OCI-M1 (cell line): ENCODE data around the gene CDK5RAP3.
"Not testable (repeated sequence)": the region's sequence is repeated elsewhere in the genome, so short reads cannot be mapped to it uniquely, and the experiment has no call there.

ENCODE experiments used
- DNase-seq: peaks from one replicate; lab custom pipeline; 2025; lab: John Stamatoyannopoulos, UW

Gene CDK5RAP3

GRCh38 chr17:47998044-47998443, 27.1 kb downstream of the CDK5RAP3 start:
- no peak for DNase-seq

DNA sequence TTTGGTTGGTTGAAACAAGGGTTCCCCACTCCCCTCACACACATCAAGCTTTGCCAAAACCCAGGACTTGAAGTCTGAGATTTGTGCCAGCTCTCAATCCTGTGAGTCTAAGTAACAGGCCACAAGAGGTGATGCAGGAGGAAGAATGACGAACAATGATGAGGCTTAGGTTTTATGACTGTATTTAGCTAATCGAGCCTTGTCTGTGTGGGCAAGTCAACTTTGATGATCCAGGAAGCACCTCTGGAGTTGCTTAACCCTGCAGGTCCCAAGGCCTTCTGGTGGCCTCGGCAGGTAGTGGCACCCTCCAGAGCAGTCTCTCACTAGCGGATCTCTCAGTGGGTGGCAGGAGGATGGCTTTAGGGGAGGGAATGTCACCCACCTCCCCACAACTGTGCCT, 28.7 kb downstream of the CDK5RAP3 start:
- no peak for DNase-seq

DNA sequence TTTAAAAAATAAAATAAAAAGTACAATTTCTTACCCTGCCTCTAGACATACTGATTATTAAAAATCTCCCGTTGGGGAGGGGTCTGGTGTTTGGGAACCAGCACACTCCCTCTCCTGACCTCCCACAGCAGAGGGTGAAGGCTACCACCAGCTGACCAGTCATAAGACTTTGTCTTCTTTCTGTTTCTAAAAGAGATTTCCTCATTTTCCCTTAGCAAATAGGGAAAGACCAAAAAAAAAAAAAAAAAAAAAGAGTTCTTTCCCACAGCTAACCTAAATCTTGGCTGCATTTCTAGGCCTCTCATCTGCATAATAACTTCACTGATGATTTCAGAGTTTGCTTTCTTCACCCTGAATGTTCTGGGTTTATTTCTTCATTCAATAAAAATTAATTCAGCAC, 30.3 kb downstream of the CDK5RAP3 start:
- DNase-seq: peak; percentile 32

- not testable (repeated sequence) for DNase-seq
Observed at GRCh38 chr17:48001657-48002056, 30.7 kb downstream of the CDK5RAP3 start.

DNA sequence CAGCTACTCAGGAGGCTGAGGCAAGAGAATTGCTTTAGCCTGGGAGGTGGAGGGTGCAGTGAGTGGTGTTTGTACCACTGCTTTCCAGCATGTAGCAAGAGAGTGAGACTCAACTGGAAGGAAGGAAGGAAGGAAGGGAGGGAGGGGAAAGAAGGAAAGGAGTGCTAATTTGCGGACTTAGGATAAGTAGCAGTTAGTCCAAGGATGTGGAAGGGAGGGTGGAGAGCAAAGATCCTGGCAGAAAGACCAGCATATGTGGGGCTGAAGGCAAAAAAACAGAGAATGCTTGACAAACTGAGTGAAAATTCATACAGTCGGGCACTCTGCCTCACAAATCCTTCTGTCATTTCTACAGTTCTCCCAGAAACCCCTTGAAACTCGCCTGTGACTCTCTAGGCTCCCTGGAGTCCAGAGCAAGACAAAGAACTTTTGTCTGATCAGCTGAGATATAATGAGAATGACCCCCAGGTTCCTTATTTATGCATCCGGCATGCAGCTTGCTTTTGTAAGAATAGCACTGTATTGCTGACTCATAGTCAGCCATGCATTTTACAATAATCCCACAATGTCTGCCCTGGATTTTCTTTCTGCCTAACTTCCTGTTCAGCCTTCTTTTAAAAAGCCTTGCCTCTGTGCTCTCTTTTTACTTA, 31.5 kb downstream of the CDK5RAP3 start:
- DNase-seq: peak; percentile 88

DNA sequence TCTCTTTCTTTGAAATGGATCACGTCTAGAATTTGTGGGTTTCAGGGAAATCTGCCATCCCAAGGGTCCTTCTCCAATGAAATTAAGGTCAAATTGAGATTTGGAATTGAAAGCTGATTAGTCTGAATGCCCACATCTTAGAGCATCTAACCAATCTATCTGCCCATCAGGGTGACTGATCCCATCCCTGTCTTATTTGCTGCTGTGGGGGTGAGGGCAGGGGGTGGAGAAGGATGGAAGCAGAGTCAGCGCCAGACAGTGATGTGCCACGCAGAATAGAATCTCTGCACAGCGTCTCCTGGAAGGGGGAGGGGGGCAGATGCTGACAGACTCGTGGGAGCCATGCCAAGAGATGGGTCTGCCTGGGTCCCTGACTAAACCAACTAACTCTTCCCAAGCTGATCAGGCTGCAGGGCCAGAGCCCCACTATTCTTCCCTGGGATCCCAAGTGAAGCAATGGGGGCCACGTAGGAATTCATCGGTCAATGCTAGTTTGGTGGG, 32.1 kb downstream of the CDK5RAP3 start:
- DNase-seq: no peak

- no peak for DNase-seq
Observed at GRCh38 chr17:48003417-48004151, 32.7 kb downstream of the CDK5RAP3 start.

- no peak for DNase-seq
Observed at GRCh38 chr17:48004983-48005382, 34.1 kb downstream of the CDK5RAP3 start.

- DNase-seq: no peak
Observed at GRCh38 chr17:48006936-48007709, 36.2 kb downstream of the CDK5RAP3 start.

DNA sequence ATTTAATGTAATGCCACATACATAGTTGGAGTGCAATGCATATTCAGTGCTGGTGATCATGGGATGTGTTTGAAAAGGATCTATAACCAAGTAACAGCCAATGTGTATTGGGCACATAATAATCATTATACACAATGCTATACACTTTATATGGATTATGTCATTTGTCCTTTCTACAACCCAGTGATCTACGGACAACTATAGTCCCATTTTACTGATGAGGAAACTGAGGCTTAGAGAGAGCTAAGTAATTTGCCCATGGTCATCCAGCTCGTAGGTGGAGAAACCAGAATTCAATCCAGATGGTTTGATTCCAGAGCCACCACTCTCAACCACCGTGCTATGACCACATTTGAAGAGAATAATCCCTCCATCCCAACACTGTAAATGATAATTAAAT, 39.3 kb downstream of the CDK5RAP3 start:
- no peak for DNase-seq

DNA sequence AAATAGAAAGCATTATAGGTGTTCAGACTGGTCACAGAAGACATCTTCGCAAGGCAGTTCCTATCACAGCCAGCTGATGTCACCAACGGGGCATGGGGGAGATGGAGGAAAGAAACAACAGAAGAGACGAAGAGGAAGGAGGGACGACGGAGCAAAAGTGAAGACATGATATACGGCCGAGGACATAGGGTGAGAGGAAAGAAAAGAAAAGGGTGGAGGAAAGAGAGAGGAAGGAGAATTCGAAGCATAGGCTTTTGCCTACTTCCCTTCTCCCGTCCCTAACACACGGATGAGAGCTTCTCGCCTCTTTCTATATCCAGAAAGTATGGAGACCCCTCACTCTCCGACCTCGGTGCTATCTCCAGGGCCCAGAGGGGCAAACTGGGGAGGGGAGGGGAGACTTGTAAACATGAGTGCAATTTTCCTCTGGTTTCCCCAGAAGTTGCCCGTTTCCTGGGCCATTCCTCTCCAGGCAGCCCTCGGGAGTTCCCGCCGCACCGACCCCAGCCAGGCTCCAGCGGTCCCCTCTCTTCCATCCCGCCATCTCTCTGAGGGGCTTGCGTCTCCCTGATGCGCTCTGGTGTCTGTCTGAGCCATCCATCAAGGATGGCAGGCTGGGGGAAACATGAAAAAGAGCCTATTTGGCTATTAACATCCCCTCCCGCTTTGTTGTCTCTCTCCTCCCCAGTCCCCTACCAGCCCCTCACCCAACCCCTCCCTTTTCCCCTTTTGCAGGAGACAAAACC, 40.7 kb downstream of the CDK5RAP3 start:
- peak; percentile 84 for DNase-seq

DNA sequence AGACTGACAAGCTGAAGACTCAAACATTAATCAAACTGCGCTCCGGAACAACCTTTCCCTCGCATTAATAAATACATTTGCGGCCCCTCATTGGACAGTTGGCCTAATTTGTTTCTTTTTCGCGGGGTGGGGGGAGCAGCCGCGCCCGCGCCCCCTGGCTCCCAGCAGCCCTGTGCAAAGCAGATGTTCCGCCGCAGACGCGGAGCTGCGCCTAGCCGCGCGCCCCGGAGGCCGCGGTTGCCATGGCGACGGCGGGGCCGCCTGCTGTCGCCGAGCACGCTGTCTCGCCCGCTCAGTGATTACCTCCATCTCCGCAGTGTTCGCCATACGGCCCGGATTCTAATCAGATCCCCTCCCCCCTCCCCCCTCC, 41.2 kb downstream of the CDK5RAP3 start:
- peak; percentile 53 for DNase-seq

GRCh38 chr17:48012654-48013053, 41.7 kb downstream of the CDK5RAP3 start:
- DNase-seq: no peak

DNA sequence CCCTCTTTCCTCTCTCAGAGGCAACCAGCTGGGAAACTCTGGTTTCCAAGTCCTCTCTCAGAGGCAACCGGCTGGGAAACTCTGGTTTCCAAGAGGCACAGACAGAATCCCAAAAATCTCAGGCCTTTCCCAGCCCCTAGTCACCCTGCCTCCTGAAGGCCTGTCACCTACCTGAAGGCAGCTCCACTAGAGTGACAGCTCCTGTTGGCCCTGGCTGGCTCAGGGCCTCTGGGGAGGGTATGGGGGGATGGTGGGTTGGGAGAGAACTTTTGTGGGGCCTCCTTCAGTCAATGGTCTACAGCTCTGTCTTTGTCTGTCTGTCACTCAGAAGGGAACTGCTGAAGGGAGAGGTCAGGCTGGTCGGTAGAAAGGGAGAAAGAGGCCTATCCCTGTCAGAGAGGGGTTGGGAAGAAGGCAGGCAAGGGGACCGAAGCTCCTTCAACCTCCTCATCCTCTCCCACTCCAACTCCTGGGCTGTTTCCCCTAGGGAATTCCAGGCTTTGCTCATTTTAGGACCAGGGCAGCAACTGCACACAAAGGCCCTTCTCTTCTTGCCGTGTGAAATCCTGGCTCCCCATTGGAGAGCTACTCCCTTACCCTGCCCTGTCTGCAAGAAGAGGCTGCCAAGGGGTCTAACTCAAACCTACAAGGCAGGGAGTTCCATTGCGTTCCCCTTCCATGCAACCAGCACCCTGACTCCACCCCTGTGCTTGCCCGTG, 43.1 kb downstream of the CDK5RAP3 start:
- DNase-seq: no peak

DNA sequence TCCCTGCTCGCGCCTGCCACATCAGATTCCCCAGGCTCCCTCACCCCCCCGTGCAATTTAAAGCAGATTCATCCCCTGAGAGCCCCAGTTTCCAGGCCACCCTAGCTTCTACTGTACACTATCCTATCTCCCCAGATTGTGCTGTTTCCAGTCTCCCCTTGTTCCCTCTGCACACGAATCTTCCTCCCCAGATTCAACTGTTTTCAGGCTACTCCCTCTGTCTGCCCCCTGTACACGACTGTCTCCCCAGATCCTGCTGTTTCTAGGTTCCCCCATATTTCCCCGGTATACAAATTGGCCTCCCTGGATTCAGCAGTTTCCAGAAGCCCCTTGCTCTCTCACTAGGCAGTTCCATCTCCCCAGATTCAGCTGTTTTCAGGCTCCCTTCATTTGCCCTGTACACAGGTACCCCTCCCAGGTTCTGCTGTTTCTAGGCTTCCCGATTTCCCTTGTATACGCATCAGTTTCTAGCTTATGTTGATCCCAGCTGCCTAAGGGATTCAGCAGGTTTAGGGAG, 43.7 kb downstream of the CDK5RAP3 start:
- peak; percentile 18 for DNase-seq

GRCh38 chr17:48016112-48016511, 45.2 kb downstream of the CDK5RAP3 start:
- no peak for DNase-seq

DNA sequence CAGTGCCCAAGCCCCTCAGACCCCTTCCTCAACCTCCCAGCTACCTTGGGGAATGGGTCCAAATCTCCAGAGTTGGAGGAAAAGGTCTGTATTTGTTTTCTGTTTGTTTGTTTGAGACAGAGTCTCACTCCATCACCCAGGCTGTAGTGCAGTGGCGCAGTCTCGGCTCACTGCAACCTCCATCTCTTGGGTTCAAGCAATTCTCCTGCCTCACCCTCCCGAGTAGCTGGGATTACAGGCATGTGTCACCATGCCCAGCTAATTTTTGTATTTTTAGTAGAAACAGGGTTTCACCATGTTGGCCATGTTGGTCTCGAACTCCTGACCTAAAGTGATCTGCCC, 46.9 kb downstream of the CDK5RAP3 start:
- DNase-seq: not testable (repeated sequence)

GRCh38 chr17:48021934-48022333, 51.0 kb downstream of the CDK5RAP3 start:
- DNase-seq: no peak

DNA sequence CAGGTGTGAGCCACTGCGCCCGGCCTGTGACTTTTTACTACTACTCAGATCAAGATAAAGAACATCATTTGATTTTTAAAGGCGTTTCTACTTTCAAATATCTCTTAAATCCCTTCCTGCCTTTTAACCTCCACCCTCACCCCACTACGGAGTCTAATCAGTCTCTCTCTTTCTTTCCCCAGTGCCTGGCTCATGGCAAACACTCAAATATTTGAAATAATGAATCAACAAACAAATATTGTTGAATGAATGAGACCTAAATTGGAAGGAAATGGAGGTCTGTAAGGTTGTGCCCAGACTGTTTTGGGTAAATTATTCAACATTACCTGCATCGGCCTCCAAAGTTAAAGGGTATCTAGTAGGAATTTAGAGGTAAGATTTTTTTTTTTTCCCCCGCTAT, 52.0 kb downstream of the CDK5RAP3 start:
- no peak for DNase-seq

DNA sequence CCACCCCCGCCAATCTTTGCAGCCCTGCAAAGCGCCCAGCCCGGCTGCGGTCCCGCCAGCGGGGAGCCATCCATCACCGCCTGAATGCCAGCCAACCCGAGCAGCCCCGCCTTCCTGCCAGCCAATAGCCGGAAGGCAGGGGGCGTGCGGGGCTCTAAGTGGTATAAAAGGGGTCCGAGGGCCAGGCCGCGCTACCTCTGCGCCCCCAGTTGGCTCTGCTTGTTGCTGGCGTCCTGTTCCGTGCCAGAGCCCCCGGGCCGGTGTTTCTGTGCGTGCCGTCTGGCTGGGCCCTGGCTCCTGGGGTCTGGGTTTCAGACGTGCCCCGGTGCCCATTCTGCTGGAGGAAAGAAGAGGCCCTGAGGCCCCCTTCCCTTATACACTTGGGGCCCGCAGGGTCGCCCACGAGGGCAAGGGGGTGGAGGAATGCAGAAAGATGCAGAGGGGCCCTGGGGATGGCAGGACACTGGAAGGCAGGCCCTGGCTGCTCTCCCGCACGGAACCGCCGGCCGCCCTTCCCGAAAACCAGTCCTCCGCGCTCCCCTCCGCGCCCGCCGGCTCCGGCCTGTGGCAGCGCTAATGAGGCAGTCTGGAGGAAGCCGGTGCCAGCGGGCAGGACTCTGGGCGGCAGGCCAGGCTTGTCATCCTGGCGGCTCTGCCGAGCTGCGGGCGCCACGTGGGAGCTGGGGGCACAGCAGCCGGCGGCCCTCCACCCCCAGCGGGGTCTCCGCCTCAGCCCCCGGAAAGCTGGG, 52.7 kb downstream of the CDK5RAP3 start:
- peak; percentile 36 for DNase-seq
